GM21786 (cell line): Measurements from ENCODE around the gene SLC12A4.
A peak's percentile ranks its signal among the peaks of the same experiment; 100 is the strongest.
"Not testable (repeated sequence)": the region's sequence is repeated elsewhere in the genome, so short reads cannot be mapped to it uniquely, and the experiment has no call there.

ENCODE experiments used
- ATAC-seq: cut with Tn5 transposase; IDR thresholded peaks from one replicate; pipeline ENCODE4 v1.9.1; 2021; ENCODE audit not compliant: unreplicated experiment

Gene SLC12A4

GRCh38 chr16:67942510-67943255, 25.8 kb downstream of the SLC12A4 start:
- no peak for ATAC-seq

GRCh38 chr16:67942200-67942509, 26.3 kb downstream of the SLC12A4 start:
- no peak for ATAC-seq

- ATAC-seq: no peak
Measured at GRCh38 chr16:67941469-67942199, 26.8 kb downstream of the SLC12A4 start.

- no peak for ATAC-seq
Measured at GRCh38 chr16:67940446-67941089, 27.9 kb downstream of the SLC12A4 start.

GRCh38 chr16:67939507-67940445, 28.7 kb downstream of the SLC12A4 start:
- ATAC-seq: no peak

GRCh38 chr16:67937713-67938112, 30.7 kb downstream of the SLC12A4 start:
- not testable (repeated sequence) for ATAC-seq

GRCh38 chr16:67936880-67937605, 31.4 kb downstream of the SLC12A4 start:
- peak; percentile 55 for ATAC-seq

- ATAC-seq: peak; percentile 2
Measured at GRCh38 chr16:67936124-67936879, 32.1 kb downstream of the SLC12A4 start, which contains the start of gene PSMB10. TSS of gene PSMB10 (minus strand) at chr16:67936850. CDS start at chr16:67936749, 101 bp downstream.

GRCh38 chr16:67935402-67936123, 32.9 kb downstream of the SLC12A4 start:
- ATAC-seq: peak; percentile 90

GRCh38 chr16:67935101-67935401, 33.4 kb downstream of the SLC12A4 start:
- no peak for ATAC-seq

GRCh38 chr16:67934306-67935100, 33.9 kb downstream of the SLC12A4 start:
- ATAC-seq: no peak

- no peak for ATAC-seq
Measured at GRCh38 chr16:67933805-67934204, 34.6 kb downstream of the SLC12A4 start.

GRCh38 chr16:67932462-67932840, 36.0 kb downstream of the SLC12A4 start:
- ATAC-seq: no peak

GRCh38 chr16:67931712-67932461, 36.5 kb downstream of the SLC12A4 start, which contains the start of gene CTRL:
TSS of gene CTRL (minus strand) at chr16:67931862. CDS start at chr16:67931852, 10 bp downstream.
- no peak for ATAC-seq

- no peak for ATAC-seq
Measured at GRCh38 chr16:67930678-67931211, 37.7 kb downstream of the SLC12A4 start.

- ATAC-seq: no peak
Measured at GRCh38 chr16:67930191-67930590, 38.2 kb downstream of the SLC12A4 start.
